WTC11 (cell line): ENCODE data around the gene TEAD1. TPM values are rescaled to one million over a fixed set of nuclear protein-coding genes. Genes with fewer than 3 reads are reported as not detected.

ENCODE experiments used
- ATAC-seq: fragments of 200-7000 bp; cut with Tn5 transposase; 2 replicates; pipeline ENCODE4 v1.10.0; 2021; ENCODE audit warnings: mild to moderate bottlenecking, moderate library complexity
- CTCF ChIA-PET: fragments of 300-600 bp; sonication (Branson Sonifier 250); formaldehyde crosslinking; loops from one replicate; lab custom pipeline; 2021; ENCODE audit warnings: antibody characterized with exemption; lab: Charles Lee
- POLR2A ChIA-PET: fragments of 350-600 bp; sonication (Branson Sonifier 250); formaldehyde crosslinking; loops from one replicate; lab custom pipeline; 2021; ENCODE audit warnings: antibody characterized with exemption; lab: Charles Lee
- DNase-seq: peaks from one replicate; pipeline ENCODE4 v3.0.0; 2021; ENCODE audit warnings: low spot score
- H3K27ac Mint-ChIP-seq: 2 replicates; pipeline ENCODE4 v1.8.0; 2021; ENCODE audit warnings: mixed read lengths
- H3K27me3 Mint-ChIP-seq: 2 replicates; pipeline ENCODE4 v1.8.0; 2021; ENCODE audit warnings: low read depth, mild to moderate bottlenecking, moderate library complexity, mixed read lengths
- H3K36me3 Mint-ChIP-seq: 2 replicates; pipeline ENCODE4 v1.8.0; 2021; ENCODE audit warnings: mixed read lengths
- H3K4me1 Mint-ChIP-seq: 2 replicates; pipeline ENCODE4 v1.8.0; 2022; ENCODE audit warnings: mixed read lengths
- H3K4me3 Mint-ChIP-seq: 2 replicates; pipeline ENCODE4 v1.8.0; 2021; ENCODE audit warnings: mild to moderate bottlenecking, moderate library complexity, mixed read lengths
- H3K9me3 Mint-ChIP-seq: 2 replicates; pipeline ENCODE4 v1.8.0; 2021; ENCODE audit warnings: mixed read lengths
- ATF1 ChIP-seq: sonication (generic); formaldehyde crosslinking; IDR thresholded peaks from 2 replicates; pipeline ENCODE4 v1.8.1; 2023; ENCODE audit warnings: mild to moderate bottlenecking, moderate library complexity, missing genetic modification reagents
- ATF2 ChIP-seq: sonication (generic); formaldehyde crosslinking; IDR thresholded peaks from 2 replicates; pipeline ENCODE4 v1.8.1; 2022; ENCODE audit warnings: low read depth, missing genetic modification reagents, borderline replicate concordance
- E2F5 ChIP-seq: sonication (generic); formaldehyde crosslinking; IDR thresholded peaks from 2 replicates; pipeline ENCODE4 v1.8.1; 2022; ENCODE audit warnings: mild to moderate bottlenecking, moderate library complexity, missing genetic modification reagents
- ETV6 ChIP-seq: sonication (generic); formaldehyde crosslinking; IDR thresholded peaks from 2 replicates; pipeline ENCODE4 v1.8.1; 2022; ENCODE audit warnings: mild to moderate bottlenecking, missing genetic modification reagents
- IRF1 ChIP-seq: sonication (generic); formaldehyde crosslinking; IDR thresholded peaks from 2 replicates; pipeline ENCODE4 v1.8.0; 2023; ENCODE audit warnings: missing genetic modification reagents
- MLX ChIP-seq: sonication (generic); formaldehyde crosslinking; IDR thresholded peaks from 2 replicates; pipeline ENCODE4 v1.8.1; 2023; ENCODE audit warnings: mild to moderate bottlenecking, missing genetic modification reagents, moderate library complexity
- PRDM15 ChIP-seq: sonication (generic); formaldehyde crosslinking; IDR thresholded peaks from 2 replicates; pipeline ENCODE4 v1.8.0; 2022; ENCODE audit warnings: missing genetic modification reagents
- PREB ChIP-seq: sonication (generic); formaldehyde crosslinking; IDR thresholded peaks from 2 replicates; pipeline ENCODE4 v1.8.1; 2022; ENCODE audit warnings: mild to moderate bottlenecking, missing genetic modification reagents, moderate library complexity, borderline replicate concordance
- SP1 ChIP-seq: sonication (generic); formaldehyde crosslinking; conservative IDR thresholded peaks from 2 replicates; pipeline ENCODE4 v1.8.1; 2022; ENCODE audit warnings: missing genetic modification reagents
- TP53 ChIP-seq: sonication (generic); formaldehyde crosslinking; IDR thresholded peaks from 2 replicates; pipeline ENCODE4 v1.8.1; 2023; ENCODE audit warnings: mild to moderate bottlenecking, missing genetic modification reagents
- ZBTB43 ChIP-seq: sonication (generic); formaldehyde crosslinking; IDR thresholded peaks from 2 replicates; pipeline ENCODE4 v1.8.1; 2023; ENCODE audit warnings: mild to moderate bottlenecking, missing genetic modification reagents
- ZNF263 ChIP-seq: sonication (generic); formaldehyde crosslinking; IDR thresholded peaks from 2 replicates; pipeline ENCODE4 v1.8.1; 2022; ENCODE audit warnings: low read depth, mild to moderate bottlenecking, moderate library complexity, missing genetic modification reagents
- ZNF532 ChIP-seq: fragments of 250-450 bp; sonication (Bioruptor Pico); IDR thresholded peaks from 2 replicates; pipeline ENCODE4 v1.9.0; 2021; ENCODE audit warnings: mild to moderate bottlenecking, borderline replicate concordance
- ZSCAN18 ChIP-seq: fragments of 250-450 bp; sonication (Bioruptor Pico); IDR thresholded peaks from 2 replicates; pipeline ENCODE4 v2.1.2; 2022; ENCODE audit warnings: mild to moderate bottlenecking, moderate library complexity
- total RNA-seq: library from RNA; stranded (reverse); gene quantifications from 3 replicates; pipeline ENCODE4 v1.2.3, GENCODE V29; 2021

Gene TEAD1
- total RNA-seq, 1 experiment from 2014 or later = 79.9 TPM

- TF ChIP-seq ZSCAN18 (CRISPR knock-in tag) = no peak
- TF ChIP-seq, all 79 proteins: peak for 0
Measured at GRCh38 chr11:12764187-12764914, 90.1 kb downstream of the TEAD1 start (continued).

- no peak for DNase-seq
- ATAC-seq = no peak
- TF ChIP-seq TP53 (CRISPR knock-in tag) (no peak), ZNF532 (no peak), E2F5 (no peak), ETV6 (no peak), IRF1 (CRISPR knock-in tag) (no peak), PREB (no peak), ATF2 (CRISPR knock-in tag) (no peak), ZNF263 (CRISPR knock-in tag) (no peak), PRDM15 (CRISPR knock-in tag) (no peak), ATF1 (CRISPR knock-in tag) (no peak), SP1 (no peak), MLX (CRISPR knock-in tag) (no peak), ZBTB43 (CRISPR knock-in tag) (no peak)
- ChIA-PET POLR2A (no interaction called here), CTCF (interaction anchor here (1.2 kb wide), 1 partner anchor 123 kb away, joined by 3 read pairs; no protein-coding TSS in a partner anchor)
- no peaks in the 10 kb centered on the region for H3K27me3 Mint-ChIP-seq
- H3K4me1 Mint-ChIP-seq = peaks cover 45% of the 10 kb centered on the region
- H3K4me3 Mint-ChIP-seq = no peak overlapping the region
- no peaks in the 10 kb centered on the region for H3K9me3 Mint-ChIP-seq
- H3K27ac Mint-ChIP-seq = no peak overlapping the region
- H3K36me3 Mint-ChIP-seq = peaks cover 28% of the 10 kb centered on the region
Measured at GRCh38 chr11:12765428-12765827, 91.2 kb downstream of the TEAD1 start.
